MV-4-11 (cell line): ENCODE data around the gene METTL13.
"Not testable (repeated sequence)": the region's sequence is repeated elsewhere in the genome, so short reads cannot be mapped to it uniquely, and the experiment has no call there.

Experiments
- DNase-seq: peaks from one replicate; lab custom pipeline; 2025; lab: John Stamatoyannopoulos, UW

The METTL13 gene

DNA sequence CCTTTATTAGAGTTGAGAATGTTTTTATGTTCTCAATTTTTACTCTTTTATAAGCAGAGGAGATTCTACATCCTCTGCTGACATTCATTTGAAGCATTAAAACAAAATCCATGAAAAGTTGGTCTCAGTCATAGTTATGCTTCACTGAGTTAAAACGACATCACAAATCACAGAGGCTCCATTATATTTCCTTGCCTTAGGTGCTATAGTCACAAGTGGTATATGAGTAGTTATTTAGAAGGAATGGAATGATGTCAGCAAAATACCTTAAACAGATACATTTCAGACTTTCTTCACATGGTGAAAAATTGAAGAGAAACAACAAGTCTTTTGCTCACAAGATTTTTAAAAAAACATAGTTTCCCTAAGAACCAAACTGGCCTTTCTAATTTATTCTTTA, 11.7 kb upstream of the METTL13 start:
- no peak for DNase-seq

- no peak for DNase-seq
These were observed 9.1 kb upstream of the METTL13 start for GRCh38 chr1:171772312-171772711.

DNA sequence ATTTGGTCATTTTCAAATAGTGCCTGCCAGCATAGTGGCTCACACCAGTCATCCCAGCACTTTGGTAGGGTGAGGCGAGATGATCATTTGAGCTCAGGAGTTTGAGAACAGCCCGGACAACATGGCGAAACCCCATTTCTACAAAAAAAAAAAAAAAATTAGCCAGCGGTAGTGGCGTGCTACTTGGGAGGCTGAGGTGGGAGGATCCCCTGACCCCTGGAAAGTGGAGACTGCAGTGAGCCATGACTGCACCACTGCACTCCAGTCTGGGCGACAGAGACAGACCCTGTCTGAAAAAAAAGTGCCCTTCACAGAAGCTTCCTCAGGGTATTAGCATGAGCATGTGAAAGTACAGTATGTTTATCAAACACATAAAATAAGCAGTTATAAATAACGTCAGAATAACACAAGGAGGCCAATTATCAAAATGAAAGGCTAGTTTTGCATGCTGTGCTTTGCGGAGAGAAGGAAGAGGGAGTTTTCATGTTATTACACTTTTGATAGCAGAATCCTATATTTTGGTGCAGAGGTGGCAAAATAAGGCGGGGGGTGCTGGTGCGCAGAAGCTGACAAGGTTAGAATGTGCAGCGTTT, 781 bp upstream of the METTL13 start:
- peak; percentile 43 for DNase-seq

GRCh38 chr1:171783816-171784530, 2.5 kb downstream of the METTL13 start:
- no peak for DNase-seq

GRCh38 chr1:171784784-171785183, 3.3 kb downstream of the METTL13 start:
- no peak for DNase-seq

DNA sequence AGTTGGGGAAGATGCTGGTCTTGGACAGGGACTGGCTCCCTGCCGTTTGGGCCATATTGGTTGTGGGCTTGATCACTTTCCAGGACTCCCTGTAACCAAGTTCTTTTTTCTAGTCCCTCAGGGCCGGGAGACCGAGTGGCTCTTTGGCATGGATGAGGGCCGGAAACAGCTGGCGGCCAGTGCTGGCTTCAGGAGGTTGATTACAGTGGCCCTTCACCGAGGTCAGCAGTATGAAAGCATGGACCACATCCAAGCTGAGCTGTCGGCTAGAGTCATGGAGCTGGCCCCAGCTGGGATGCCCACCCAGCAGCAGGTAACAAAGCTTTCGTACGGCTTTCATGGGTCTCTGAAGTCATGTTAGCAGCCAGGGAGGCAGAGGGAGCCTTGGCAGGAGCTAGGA, 4.3 kb downstream of the METTL13 start:
- no peak for DNase-seq

DNA sequence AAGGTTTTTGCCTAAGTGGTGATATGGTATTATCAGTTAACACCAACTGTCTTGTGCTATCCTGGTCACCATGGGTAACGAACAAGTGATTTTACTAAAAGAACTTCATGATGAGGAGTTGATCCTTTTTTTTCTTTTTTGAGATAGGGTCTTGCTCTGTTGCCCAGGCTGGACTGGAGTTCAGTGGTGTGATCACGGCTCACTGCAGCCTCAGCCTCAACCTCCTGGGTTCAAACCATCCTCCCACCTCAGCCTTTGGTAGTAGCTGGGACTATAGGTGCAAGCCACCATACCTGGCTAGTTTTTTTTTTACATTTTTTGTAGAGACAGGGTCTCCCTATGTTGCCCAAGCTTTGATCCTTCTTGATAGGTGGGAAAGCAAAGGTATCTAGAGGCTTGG, 5.1 kb downstream of the METTL13 start:
- no peak for DNase-seq

GRCh38 chr1:171787686-171788480, 6.4 kb downstream of the METTL13 start:
- no peak for DNase-seq

DNA sequence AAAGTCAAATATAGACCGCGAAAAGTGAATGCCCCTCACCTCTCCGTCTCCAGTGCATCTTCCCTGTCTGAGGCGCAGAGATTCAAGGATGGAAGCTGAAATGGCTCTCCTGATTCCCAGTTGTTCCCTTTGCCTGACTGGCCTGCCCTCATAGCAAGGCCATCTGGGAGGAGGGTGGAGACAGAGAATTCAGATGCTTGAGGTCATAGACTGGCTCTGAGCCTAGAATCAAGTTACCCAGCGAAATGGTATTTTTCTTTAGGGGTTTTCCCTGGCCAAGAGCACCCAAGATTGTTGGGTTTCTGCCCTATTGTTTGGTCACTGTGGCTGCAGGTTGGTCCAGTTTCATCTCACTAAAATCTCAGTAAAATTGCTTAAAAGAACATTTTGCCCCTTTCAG, 7.2 kb downstream of the METTL13 start:
- DNase-seq = no peak

DNA sequence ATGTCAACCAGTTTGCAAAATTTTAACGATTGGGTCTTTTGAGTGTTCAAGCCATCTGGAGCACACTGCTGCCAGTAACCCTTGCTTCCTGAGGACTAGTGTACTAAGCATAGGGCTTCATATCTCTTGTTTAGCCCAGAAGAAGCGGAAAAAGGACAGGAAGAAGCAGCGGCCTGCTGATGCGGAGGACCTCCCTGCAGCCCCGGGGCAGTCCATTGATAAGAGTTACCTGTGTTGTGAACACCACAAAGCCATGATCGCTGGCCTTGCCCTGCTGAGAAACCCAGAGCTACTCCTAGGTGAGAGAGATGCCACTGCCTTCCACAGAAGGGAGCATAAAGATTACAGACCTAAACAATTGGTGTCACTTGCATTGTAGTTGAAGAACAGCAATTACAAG, 8.9 kb downstream of the METTL13 start:
- no peak for DNase-seq

DNA sequence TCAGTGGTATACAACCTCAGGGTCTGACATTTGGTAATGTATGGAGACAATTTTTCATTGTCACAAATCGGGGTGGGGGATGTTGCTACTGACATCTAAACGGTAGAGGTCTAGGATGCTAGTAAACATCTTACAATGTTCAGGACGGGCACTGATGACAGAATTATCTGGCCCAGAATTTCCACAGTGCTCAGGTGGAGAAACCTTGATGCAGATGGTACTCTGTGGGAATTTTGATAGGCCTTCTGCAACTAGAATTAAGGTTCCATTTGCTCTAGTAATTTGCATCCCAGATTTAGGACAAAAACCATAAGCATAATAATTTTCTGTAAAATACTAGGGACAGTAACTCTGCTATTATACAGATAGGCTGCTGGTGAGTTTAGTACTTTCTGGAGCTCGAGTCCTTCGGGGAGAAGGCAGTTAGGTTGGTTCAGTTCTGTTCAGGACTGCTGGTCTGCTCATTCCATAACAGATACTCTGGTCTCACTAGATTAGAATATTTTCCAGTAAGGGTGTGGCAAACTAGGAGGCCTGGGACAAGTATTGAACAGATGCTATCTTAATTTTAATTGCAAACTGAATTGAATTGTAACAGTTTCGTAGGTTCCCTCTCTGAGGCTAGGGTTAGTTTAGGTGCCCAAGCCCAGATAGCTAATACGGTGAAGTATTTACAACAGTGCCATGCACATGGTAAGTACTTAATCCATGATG, 11.4 kb downstream of the METTL13 start:
- no peak for DNase-seq

DNA sequence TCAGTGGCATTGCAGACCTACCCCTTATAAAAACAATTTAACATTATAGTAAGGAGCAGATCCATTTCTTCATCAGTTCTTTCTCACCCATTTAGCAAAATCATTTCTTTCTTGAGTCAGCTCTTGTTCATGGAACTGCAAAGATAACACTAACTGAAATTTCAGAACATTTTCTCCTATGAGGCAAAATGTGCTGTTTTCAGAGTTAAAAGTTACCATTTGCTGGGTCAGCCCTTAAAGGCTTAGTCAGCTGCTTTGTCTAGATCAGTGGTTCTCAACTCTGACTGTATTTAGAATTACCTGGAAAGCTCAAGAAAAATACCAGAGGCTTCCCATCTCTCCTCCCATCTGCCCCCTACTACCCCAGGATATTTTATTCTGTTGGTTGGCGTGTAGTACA, 12.2 kb downstream of the METTL13 start:
- no peak for DNase-seq

GRCh38 chr1:171794085-171794484, 12.6 kb downstream of the METTL13 start:
- DNase-seq = peak; percentile 60

GRCh38 chr1:171796592-171796991, 15.1 kb downstream of the METTL13 start:
- DNase-seq = no peak

- no peak for DNase-seq
These were observed 16.9 kb downstream of the METTL13 start for GRCh38 chr1:171798311-171798710.

DNA sequence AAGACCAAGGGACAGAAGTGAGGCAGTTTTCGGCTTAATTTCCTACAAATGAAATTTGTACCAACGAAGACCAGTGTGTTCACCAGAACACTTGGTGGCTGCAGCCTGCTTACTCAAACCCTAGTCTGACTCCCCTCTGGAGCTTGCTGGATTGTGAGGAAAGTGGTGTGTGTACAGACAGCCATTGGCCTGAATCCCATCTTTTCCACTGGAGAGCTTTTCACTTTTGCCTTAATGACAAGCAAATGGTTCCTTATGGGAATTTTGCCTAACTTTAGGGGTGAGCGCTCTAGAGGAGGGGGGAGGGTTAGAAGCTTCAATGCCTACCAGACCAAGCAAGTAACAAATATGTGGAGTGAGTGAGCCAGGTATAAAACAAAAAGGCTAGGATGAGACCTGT, 17.3 kb downstream of the METTL13 start:
- no peak for DNase-seq

- no peak for DNase-seq
These were observed 17.7 kb downstream of the METTL13 start for GRCh38 chr1:171799166-171799565.

- DNase-seq = not testable (repeated sequence)
These were observed 18.2 kb downstream of the METTL13 start for GRCh38 chr1:171799698-171800097.

DNA sequence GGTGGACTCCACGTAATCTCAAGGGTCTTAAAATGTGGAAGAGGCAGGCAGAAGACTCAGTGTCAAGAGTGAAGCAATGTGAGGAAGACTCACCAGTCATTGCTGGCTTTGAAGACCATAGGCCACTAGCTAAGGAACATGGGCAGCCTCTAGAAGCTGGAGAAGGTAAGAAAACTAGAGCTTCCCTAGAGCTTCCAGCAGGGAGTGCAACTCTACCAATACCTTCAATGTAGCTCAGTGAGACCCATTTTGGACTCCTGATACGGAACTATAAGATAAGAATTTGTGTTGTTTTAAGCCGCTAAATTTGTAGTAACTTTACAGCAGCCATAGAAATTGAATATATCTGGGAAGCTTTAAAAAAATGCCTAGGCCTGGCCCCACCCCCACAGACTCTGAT, 18.9 kb downstream of the METTL13 start:
- DNase-seq = no peak

DNA sequence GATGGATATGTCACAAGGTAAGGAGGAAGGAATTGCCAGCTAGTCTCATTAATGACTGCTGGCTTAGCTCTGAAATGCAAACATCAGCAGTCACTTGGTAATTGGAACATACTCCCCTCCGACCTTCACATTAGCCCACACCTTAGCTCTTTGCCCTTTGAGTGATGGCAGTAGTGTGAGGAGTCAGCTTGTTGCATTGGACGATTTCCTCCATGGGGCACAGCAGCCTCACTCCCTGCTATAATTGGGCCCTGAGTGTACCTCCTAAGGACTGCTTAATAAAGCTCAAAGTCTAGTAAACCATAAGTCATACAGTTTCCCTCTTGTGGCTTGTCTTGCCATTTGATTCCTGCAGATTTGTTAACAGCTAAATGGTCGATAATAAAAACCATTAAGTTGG, 19.4 kb downstream of the METTL13 start:
- no peak for DNase-seq

- peak; percentile 3 for DNase-seq
These were observed 20.0 kb downstream of the METTL13 start for GRCh38 chr1:171801487-171801891.

DNA sequence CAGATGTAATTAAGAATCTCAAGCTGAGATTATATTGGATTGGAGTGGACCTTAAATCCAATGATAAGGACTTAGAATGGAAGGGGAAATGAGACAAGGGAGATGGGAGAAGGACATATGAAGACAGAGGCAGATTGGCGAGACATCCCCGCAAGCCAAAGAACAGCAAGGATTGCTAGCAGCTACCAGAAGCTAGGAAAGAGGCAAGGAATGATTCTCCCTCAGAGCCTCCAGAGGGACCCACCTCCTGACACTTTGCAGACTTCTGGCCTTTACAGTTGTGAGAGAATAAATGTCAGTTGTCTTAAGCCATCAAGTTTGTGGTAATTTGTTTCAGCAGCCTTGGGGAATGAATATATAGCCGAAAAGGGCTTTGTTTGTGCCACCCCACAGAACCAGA, 20.7 kb downstream of the METTL13 start:
- DNase-seq = no peak

- peak; percentile 68 for DNase-seq
These were observed 21.6 kb downstream of the METTL13 start for GRCh38 chr1:171803045-171803444.
